LNCaP clone FGC (cell line): ENCODE data around the gene IL17RE.

Experiments
- DNase-seq: peaks from one replicate; pipeline ENCODE4 v3.0.0-alpha.2; 2011; ENCODE audit warnings: low read depth
- H3K4me3 ChIP-seq: 2 replicates; pipeline ENCODE4 v1.5.1; 2011; ENCODE audit warnings: mild to moderate bottlenecking, low read depth, low read length, control low read depth
- CTCF ChIP-seq: IDR thresholded peaks from 2 replicates; pipeline ENCODE4 v1.5.1; 2012; ENCODE audit warnings: mild to moderate bottlenecking; ENCODE audit not compliant: control insufficient read depth, insufficient read depth; ENCODE audit errors: extremely low read depth

The IL17RE gene

DNA sequence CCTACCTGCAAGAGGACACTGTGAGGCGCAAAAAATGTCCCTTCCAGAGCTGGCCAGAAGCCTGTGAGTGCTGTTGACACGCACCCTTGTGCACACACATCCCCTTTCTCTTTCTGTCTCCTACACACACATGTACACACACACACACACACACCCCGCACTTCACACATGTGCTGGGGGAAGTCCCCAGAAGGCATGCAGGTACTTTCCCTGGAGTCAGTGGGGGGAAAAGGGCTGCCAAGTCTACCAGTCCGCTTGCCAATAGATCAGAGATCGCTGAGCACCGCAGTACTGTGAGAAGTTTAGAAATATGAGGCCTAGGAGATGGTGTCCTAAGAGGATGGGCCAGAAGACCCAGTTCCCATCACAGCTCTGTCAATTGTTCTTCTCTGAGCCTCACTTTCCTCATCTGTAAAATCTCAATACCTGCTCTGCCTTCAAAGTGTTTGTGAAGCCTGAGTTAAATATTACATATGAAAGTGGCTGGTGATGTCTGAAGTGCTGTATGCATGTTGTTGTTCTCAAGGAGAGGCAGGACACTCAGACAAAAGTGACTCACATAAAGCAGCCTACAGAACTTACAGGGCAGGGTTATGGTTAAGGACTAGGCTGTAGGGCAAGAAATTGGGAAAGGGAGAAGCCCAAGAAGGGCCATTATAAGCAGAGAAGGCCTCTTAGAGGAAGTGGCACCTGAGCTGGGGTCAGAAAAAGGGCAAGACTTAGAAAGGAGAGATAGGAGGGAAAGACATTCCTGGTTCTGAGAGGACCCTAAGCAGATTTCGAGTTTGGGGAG is 6.8 kb downstream of the IL17RE start:
- no peak overlapping the region for H3K4me3 ChIP-seq
- DNase-seq = no peak
- TF ChIP-seq CTCF = no peak

DNA sequence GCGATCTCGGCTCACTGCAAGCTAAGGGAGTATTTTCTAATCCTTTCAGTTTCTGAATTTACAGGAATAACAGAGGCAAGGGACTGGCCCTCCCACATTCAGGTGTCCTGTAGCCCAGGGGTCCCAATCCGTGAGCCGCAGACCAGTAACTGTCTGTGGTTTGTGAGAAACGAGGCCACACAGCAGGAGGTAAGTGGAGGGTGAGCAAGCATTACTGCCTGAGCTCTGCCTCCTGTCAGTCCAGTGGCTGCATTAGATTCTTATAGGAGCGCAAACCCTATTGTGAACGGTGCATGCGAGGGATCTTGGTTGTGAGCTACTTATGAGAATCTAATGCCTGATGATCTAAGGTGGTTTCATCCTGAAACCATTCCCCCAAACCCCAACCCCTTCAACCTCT is 9.2 kb downstream of the IL17RE start:
- DNase-seq = no peak
- TF ChIP-seq CTCF = no peak

DNA sequence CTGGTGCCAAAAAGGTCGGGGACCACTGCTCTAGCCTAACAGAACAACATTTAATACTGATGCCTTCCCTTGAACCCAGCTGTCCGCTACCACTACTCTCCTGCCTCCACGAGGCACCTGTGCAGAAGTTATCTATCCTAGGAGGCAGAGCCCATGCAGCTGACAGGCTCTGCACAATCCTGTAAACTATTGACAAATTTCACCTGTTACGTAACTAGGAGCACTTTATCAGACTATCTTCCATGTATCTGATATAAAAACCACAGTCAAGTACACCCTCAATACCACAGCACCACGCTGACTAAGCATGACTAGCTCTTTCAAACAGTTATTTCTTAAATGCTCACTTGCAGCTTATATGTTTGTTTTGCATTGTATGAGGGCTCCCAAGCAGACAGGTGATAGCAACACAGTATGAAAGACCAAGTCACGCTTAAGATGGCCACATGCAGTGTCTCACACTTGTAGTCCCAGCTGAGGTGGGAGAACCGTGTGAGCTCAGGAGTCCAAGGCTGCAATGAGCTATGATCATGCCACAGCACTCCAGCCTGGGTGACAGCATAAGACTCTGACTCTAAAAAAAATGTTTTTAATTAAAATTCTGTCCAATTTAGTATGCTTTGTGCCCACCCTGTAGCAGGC is 9.8 kb downstream of the IL17RE start:
- no peak for DNase-seq
- TF ChIP-seq CTCF = no peak
- H3K4me3 ChIP-seq = no peak overlapping the region

More for the DNA sequence above, 9.2 kb downstream of the IL17RE start:
- no peak overlapping the region for H3K4me3 ChIP-seq

DNA sequence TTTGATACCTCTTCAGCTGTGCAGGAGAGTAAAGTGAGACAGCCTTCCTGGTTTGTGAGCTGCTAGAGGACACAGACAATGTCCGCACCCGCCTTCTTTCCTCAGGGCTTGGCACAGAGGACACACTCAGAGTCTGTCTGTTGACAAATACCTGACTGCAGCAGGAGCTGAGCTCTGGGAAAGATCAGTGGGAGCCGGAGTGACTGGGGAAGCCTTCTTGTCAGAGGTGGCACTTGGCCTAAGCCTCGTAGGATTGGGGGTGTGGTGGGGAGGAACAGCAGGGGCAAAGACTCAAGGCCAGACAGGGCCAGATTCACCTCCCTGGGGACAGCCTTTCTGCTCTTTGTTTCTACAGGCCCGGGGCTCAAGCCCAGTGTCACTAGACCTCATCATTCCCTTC is 11.0 kb downstream of the IL17RE start:
- TF ChIP-seq CTCF = no peak
- no peak overlapping the region for H3K4me3 ChIP-seq
- DNase-seq = no peak

DNA sequence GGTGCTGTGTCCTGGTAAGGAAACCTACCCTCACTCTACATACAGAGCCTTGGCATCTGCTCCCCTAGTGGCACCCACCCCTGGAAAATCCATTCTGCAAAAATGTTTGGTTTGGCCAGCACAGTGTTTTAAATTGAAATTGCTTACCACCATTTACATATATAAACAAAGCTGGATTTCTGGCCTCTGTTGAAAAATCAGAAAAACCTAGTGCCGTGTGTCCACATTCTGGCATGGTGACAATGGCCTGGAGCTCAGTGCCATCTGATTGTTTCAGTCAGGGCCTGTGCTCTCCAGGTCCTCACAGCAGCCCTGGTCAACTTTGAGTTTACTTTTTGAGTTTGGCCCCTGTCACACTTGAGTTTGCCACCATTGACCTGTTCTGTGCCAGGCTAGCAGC is 11.4 kb downstream of the IL17RE start:
- TF ChIP-seq CTCF = no peak

GRCh38 chr3:9914559-9915253 is 12.1 kb downstream of the IL17RE start:
- TF ChIP-seq CTCF = no peak
- no peak overlapping the region for H3K4me3 ChIP-seq
- no peak for DNase-seq

More for the DNA sequence above, 11.4 kb downstream of the IL17RE start:
- no peak for DNase-seq
- no peak overlapping the region for H3K4me3 ChIP-seq
